Transverse colon (tissue), 4 donors: ENCODE measurements around the gene SPI1. TPM values are rescaled to one million over a fixed set of nuclear protein-coding genes. Genes with fewer than 3 reads are reported as not detected.

Source experiments
- DNase-seq: peaks from one replicate; pipeline ENCODE4 v3.0.0-alpha.2; 2019
- H3K27ac ChIP-seq, 4 donors: fragments of 200-600 bp; sonication (generic); 2 replicates each; pipeline ENCODE4 v1.5.1; 2016 to 2018; ENCODE audit warnings: inconsistent platforms in 4 of 4
- H3K27me3 ChIP-seq: fragments of 200-600 bp; sonication (generic); 2 replicates; pipeline ENCODE4 v1.5.1; 2017; ENCODE audit warnings: inconsistent platforms
- H3K36me3 ChIP-seq, 4 donors: fragments of 200-600 bp; sonication (generic); 2 replicates each; pipeline ENCODE4 v1.5.1; 2017 to 2019; ENCODE audit warnings: inconsistent platforms in 4 of 4
- H3K4me1 ChIP-seq, 4 donors: fragments of 200-600 bp; sonication (generic); 2 replicates each; pipeline ENCODE4 v1.5.1; 2017 to 2020; ENCODE audit warnings: inconsistent platforms in 4 of 4
- H3K4me3 ChIP-seq, 4 donors: fragments of 200-600 bp; sonication (generic); 1 replicate in 1 of 4; 2 replicates in 3 of 4; pipeline versions ENCODE4 v1.5.1 to v1.6.1; 2017 to 2019; ENCODE audit warnings: inconsistent platforms in 4 of 4
- H3K9me3 ChIP-seq, 2 donors: fragments of 200-600 bp; sonication (generic); 2 replicates each; pipeline ENCODE4 v1.5.1; 2017 to 2019; ENCODE audit warnings: inconsistent platforms in 2 of 2
- EP300 ChIP-seq: sonication (generic); formaldehyde crosslinking; IDR thresholded peaks from one replicate; pipeline ENCODE4 v1.6.1; 2017; ENCODE audit warnings: antibody characterized with exemption, low read depth
- POLR2A ChIP-seq: fragments of 450-650 bp; IDR thresholded peaks from one replicate; pipeline ENCODE4 v1.6.1; 2016; ENCODE audit warnings: antibody characterized with exemption, mild to moderate bottlenecking, moderate library complexity
- POLR2AphosphoS5 ChIP-seq, 3 donors: sonication (generic); formaldehyde crosslinking; IDR thresholded peaks; one replicate each; pipeline ENCODE4 v1.6.1; 2016; ENCODE audit warnings: antibody characterized with exemption in 3 of 3
- WGBS, 2 donors: methylation state at CpG; one replicate each; pipeline ENCODE4 v1.1.5; 2018; ENCODE audit warnings: low coverage in 1 of 2; 5-methylcytosine and 5-hydroxymethylcytosine counted together
- in situ Hi-C, 4 donors: fragments of 200-750 bp; cut with MboI; loops; one replicate each; pipeline versions ENCODE4 v1.15.0 to v1.15.1; 2017; ENCODE audit warnings: low sequenced_read_pairs in 3 of 4, low pct_ligation_motif_present in 1 of 4, low pct_unique_long_range_greater_than_20kb in 1 of 4
- intact Hi-C: fragments of 100-400 bp; cut with DNase I; formaldehyde crosslinking; loops from one replicate; pipeline ENCODE4 v1.15.1; 2023; ENCODE audit warnings: low total_unique reads
- total RNA-seq, 4 donors: library from RNA; depleted of rRNA; stranded (reverse); fragments of >200 nt; gene quantifications; one replicate each; pipeline ENCODE4 v1.1.0, GENCODE V29; 2016
- TF ChIP-seq, protein P1 (sequence below), 5 experiments: fragments of 200-600 bp in 3 of 5; fragments of 450-650 bp in 2 of 5; sonication (generic) in 3 of 5; IDR thresholded peaks; 1 replicate in 2 of 5; 2 replicates in 3 of 5; pipeline ENCODE4 v1.5.1; 2016 to 2017; ENCODE audit warnings: antibody characterized with exemption in 5 of 5, inconsistent platforms in 3 of 5, mild to moderate bottlenecking in 2 of 5, moderate library complexity in 1 of 5

Gene SPI1
- total RNA-seq, 4 donors from 2014 or later, result 7.1 to 35.5 (median 17.2) TPM

GRCh38 chr11:47352556-47352955, 25.8 kb downstream of the SPI1 start, which contains the start of gene MYBPC3:
TSS of gene MYBPC3 (minus strand) at chr11:47352702. CDS start at chr11:47352647, 55 bp downstream.
- no peak for DNase-seq
- Histone ChIP-seq H3K36me3 (no peaks in the 10 kb centered on the region), H3K27me3 (no peaks in the 10 kb centered on the region), H3K9me3 (no peaks in the 10 kb centered on the region), H3K27ac (no peak within 1 kb of the TSS), H3K4me3 (no peak within 1 kb of the TSS), H3K4me1 (peaks cover 0 to 10% (median 5%) of the 10 kb centered on the region in 4 donors)
- no peak for TF ChIP-seq EP300
- TF ChIP-seq, protein P1, sequence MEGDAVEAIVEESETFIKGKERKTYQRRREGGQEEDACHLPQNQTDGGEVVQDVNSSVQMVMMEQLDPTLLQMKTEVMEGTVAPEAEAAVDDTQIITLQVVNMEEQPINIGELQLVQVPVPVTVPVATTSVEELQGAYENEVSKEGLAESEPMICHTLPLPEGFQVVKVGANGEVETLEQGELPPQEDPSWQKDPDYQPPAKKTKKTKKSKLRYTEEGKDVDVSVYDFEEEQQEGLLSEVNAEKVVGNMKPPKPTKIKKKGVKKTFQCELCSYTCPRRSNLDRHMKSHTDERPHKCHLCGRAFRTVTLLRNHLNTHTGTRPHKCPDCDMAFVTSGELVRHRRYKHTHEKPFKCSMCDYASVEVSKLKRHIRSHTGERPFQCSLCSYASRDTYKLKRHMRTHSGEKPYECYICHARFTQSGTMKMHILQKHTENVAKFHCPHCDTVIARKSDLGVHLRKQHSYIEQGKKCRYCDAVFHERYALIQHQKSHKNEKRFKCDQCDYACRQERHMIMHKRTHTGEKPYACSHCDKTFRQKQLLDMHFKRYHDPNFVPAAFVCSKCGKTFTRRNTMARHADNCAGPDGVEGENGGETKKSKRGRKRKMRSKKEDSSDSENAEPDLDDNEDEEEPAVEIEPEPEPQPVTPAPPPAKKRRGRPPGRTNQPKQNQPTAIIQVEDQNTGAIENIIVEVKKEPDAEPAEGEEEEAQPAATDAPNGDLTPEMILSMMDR (IDR thresholded peaks at IDR 0.05), result no peak
- no peak for TF ChIP-seq POLR2AphosphoS5 (IDR thresholded peaks at IDR 0.05)
- TF ChIP-seq POLR2A, result no peak
- intact Hi-C loops, result no loop called here
- WGBS, 2 donors, result 84% methylated on average over 5 of the region's 5 CpGs; no CpG with 5 or more reads in 1 of the 2 donors
- in situ Hi-C loops, result loop anchor here in 1 of 4 donors (25.0 kb wide), 1 partner anchor 165 kb away; the partner anchor contains the start of genes ARFGAP2 and PACSIN3

GRCh38 chr11:47351156-47352126, 26.9 kb downstream of the SPI1 start:
- H3K4me3 ChIP-seq, result no peak overlapping the region
- H3K27me3 ChIP-seq, result no peaks in the 10 kb centered on the region
- DNase-seq, result no peak
- H3K36me3 ChIP-seq, result no peaks in the 10 kb centered on the region
- TF ChIP-seq, protein P1 (IDR thresholded peaks at IDR 0.05), result no peak
- TF ChIP-seq POLR2AphosphoS5 (IDR thresholded peaks at IDR 0.05), result no peak
- TF ChIP-seq POLR2A, result no peak
- TF ChIP-seq EP300, result no peak
- H3K9me3 ChIP-seq, result no peaks in the 10 kb centered on the region
- in situ Hi-C loops (loop anchor here in 1 of 4 donors (25.0 kb wide), 1 partner anchor 164 kb away; the partner anchor contains the start of genes ARFGAP2 and PACSIN3), intact Hi-C loops (no loop called here)
- H3K27ac ChIP-seq, result no peak overlapping the region
- H3K4me1 ChIP-seq, result peaks cover 0 to 10% (median 5%) of the 10 kb centered on the region in 4 donors
- 84 to 95% methylated on average over 4 to 19 of the region's 29 CpGs for WGBS, 2 donors

GRCh38 chr11:47350315-47350714, 28.0 kb downstream of the SPI1 start:
- in situ Hi-C loops (loop anchor here in 1 of 4 donors (25.0 kb wide), 1 partner anchor 163 kb away; the partner anchor contains the start of genes ARFGAP2 and PACSIN3), intact Hi-C loops (no loop called here)
- Histone ChIP-seq H3K4me1 (peaks cover 0 to 6% (median 5%) of the 10 kb centered on the region in 4 donors), H3K27me3 (no peaks in the 10 kb centered on the region), H3K9me3 (no peaks in the 10 kb centered on the region), H3K36me3 (no peaks in the 10 kb centered on the region), H3K4me3 (no peak overlapping the region), H3K27ac (no peak overlapping the region)
- 78% methylated on average over 9 of the region's 9 CpGs; no CpG with 5 or more reads in 1 of the 2 donors for WGBS, 2 donors
- no peak for DNase-seq
- TF ChIP-seq POLR2A (no peak), POLR2AphosphoS5 (IDR thresholded peaks at IDR 0.05) (no peak), EP300 (no peak)
- TF ChIP-seq, protein P1 (IDR thresholded peaks at IDR 0.05), result no peak

GRCh38 chr11:47349521-47350095, 28.7 kb downstream of the SPI1 start:
- in situ Hi-C loops, result loop anchor here in 1 of 4 donors (25.0 kb wide), 1 partner anchor 162 kb away; the partner anchor contains the start of genes ARFGAP2 and PACSIN3
- H3K36me3 ChIP-seq, result no peaks in the 10 kb centered on the region
- intact Hi-C loops, result loop anchor here (10.0 kb wide), 1 partner anchor 75 kb away; the partner anchor contains the start of gene MADD
- no peaks in the 10 kb centered on the region for H3K27me3 ChIP-seq
- no peak for DNase-seq
- H3K4me3 ChIP-seq, result no peak overlapping the region
- 91 to 100% methylated on average over 1 to 23 of the region's 23 CpGs for WGBS, 2 donors
- no peaks in the 10 kb centered on the region for H3K9me3 ChIP-seq
- no peak overlapping the region for H3K27ac ChIP-seq
- H3K4me1 ChIP-seq, result peaks cover 0 to under 1% (median under 1%) of the 10 kb centered on the region in 4 donors
- TF ChIP-seq POLR2A, result no peak
- TF ChIP-seq, protein P1 (IDR thresholded peaks at IDR 0.05), result no peak
- TF ChIP-seq EP300, result no peak
